NCI-H774 (cell line): Measurements from ENCODE around the gene METTL1.
A peak's percentile ranks its signal among the peaks of the same experiment; 100 is the strongest.

Source experiments
- DNase-seq: peaks from one replicate; lab custom pipeline; 2025; lab: John Stamatoyannopoulos, UW

METTL1 gene

DNA sequence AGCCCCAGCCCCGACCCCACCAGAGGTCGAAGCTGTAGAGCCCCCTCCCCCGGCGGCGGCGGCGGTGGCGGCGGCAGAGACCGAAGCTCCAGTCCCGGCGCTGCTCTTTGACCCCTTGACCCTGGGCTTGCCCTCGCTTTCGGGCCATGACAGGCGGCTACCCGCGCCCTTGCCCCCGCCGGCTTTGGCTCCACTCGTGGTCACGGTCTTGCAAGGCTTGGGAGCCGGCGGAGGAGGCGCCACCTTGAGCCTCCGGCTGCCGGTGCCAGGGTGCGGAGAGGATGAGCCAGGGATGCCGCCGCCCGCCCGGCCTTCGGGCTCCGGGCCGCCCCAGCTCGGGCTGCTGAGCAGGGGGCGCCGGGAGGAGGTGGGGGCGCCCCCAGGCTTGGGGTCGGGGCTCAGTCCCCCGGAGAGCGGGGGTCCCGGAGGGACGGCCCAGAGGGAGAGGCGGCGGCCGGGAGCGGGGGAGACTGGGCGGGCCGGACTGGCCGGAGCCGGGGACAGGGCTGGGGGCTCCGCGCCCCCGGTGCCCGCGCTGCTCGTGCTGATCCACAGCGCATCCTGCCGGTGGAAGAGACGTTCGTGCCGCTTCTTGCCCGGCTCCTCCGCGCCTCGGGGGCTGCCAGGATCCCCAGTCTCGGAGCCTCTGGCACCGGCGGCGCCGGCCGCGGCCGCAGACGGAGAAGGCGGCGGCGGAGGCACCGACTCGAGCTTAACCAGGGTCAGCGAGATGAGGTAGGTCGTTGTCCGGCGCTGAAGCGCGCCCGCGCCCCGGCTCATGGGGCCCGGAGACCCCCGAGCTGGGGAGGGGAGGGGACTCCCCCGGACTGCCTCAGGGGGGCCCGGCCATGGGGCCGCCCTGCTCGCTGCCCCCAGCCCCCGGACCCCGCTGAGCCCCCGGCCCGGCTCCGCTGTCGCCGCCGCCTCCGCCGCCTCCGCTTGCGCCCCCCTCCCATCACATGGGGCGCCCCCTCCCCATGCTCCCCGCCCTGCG lies 34.1 kb downstream of the METTL1 start:
- DNase-seq: no peak

DNA sequence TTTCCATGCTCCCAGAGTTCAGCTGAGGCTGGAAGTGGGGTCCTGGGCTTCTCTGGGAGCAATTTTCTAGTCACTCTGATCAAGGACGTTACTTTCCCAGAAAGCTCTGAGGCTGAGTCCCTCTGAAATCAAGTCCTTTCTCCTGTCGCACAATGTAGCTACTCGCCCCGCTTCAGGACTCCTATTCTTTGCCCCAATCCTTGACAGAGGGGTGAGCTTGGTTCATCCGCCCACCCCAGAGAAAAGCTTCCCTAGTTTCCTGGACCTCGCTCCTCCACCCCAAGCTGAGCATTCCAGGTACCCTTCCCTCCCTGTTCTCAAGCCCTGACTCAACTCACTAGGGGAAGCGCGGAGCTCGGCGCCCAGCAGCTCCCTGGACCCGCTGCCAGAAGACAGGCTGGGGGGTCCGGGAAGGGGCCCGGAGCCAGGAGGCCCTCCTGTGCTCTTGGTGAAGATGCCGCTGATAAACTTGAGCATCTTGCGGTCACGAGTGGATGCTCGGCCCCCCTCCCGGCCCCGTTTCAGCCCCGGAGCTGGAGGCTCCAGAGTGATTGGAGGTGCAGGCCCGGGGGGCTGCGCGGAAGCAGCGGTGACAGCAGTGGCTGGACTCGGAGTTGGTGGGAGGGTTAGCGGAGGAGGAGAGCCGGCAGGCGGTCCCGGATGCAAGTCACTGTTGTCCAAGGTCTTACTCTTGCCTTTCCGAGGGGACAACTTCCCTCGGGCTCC lies 35.0 kb downstream of the METTL1 start:
- no peak for DNase-seq

DNA sequence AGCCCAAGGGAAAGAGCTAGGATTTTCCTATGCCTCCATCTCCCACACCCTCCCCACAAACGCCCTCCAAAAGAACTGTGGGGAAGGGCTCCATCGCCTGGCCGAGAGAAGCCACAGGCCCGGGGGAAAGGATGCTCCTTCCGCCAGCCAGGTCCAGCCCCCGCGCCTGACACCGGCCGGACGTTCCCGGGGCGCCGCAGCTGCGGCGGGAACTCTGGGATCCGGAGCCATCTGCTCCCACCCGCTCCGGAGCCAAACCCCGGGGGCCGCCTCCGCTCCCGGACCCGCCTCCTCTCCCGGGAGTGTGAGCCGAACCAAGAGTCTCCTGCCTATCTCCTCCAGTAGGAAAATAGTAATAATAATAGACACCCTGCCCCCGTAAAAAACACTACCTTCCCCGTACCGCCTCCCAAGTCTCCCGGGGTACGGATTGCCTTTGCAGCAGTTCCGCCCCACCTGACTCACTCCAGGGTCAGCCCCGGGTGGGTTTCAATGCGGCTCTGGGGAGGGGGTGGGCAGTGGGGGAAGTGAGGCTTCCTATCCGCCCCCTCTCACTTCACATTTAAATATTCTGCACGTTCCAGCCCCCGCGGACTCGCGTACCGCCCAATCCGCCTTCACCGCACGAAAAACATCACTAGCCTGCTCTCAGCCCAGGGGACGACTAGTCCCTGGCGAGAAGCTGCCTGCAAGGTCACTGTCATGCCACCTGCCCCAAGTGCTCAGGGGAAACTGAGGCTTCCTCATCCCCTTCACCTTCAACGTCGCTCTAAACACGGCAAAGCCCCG lies 35.8 kb downstream of the METTL1 start:
- no peak for DNase-seq

DNA sequence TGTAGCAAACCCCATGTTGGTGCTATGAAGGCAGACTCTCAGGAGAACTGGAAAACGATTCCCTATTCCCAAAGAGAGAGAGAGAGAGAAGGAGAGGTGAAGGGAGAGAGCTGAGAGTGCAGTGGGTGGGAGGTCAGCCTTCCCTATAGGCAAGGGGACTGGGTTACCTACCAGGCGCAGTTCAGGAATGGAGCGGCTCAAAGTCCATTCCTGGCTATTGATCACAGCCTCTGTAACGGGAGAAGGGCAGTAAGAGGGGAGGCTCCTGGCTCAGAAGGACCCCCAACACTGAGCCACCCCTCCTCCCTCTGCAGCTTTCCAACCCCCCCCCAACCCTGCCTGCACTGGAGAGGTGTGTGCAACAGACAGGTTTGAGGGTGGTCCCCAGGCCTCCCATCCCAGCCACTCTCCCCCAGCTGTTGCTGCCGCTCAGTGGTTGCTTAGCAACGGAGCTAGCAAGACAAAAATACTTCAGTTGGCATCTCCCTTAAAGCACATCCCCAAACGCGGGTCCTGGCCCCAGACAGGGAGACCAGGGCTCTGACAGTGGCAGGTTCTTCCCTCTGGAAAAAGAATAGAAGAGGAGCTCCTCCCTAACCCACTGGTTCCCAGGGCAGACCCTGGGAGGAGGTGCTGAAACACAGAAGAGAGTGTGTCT lies 36.6 kb downstream of the METTL1 start:
- DNase-seq: peak; percentile 32

DNA sequence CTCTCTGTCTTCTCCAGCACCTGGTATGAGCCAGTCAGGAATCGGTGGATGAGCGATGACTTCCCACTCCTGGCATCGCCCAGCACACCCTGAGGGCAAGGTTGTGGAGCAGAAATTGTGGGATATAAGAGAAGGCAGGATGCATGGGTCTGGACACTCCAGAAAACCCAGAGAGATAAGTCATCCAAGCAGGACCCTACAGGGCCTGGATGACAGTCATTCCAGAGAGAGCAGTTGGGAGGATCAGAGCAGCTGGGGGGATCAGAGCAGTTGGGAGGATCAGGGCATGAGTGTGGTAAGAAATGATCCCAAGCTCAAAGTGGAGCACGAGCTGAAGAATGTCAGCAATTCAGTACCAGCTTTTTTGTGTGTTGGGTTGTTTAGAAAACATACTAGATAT lies 37.3 kb downstream of the METTL1 start:
- no peak for DNase-seq

DNA sequence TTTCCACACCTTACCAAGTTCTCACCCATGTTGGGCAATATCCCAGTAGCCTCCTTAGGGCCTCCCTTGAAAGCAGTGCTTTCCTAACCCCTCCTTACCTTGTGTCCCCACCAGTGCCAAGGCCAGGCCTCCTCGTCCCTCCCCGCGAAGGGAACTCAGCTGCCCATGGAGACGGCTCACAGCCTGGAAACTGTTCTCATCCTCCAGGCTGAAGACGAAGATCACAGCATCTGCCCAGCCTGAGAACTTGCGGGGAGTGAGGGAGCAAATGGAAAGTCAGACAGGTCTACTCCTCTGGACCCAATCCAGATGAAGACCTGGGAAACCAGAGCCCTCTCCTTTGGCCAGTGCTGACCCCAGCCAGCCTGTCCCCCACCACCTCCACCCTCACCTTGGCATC lies 38.0 kb downstream of the METTL1 start:
- no peak for DNase-seq

DNA sequence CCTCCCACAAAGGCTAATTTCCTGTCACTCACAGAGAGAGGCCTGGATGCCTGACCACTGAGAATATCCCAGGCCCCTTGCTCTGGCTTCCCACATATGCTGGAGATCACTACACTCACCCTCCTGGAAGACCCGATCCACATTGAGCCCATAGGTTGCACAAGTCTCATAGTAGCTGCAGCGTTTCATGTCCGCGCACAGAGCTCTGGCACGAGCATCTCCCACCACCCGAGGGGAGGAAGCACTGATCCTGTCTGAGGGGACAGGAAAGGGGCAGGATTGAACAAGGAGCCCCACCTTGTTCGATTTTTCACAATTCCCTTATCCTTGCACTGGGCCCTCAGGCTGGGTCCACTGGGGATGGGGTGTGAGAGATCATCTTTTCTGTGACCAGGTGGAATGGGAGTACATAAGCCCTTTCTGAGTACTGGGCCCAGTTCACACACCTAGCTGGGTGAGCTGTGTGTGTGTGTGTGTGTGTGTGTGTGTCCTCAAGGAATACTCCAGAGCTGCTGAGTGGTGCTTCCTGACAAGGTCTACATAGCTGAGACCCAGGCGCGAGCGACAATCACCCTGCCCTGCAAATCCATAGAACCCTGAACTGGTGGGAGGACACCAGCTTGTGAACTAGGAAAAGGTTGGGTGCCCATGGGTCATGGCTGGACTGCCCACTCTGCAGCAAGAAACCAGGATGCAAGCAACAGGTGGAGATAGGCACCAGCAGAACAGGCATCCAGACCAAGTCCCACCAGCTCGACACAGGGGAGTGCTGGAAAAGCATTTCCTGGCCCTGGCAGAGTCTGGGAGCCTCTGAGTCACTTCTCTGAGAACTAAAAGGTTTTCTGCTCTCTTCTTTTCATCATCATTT lies 38.9 kb downstream of the METTL1 start:
- no peak for DNase-seq

DNA sequence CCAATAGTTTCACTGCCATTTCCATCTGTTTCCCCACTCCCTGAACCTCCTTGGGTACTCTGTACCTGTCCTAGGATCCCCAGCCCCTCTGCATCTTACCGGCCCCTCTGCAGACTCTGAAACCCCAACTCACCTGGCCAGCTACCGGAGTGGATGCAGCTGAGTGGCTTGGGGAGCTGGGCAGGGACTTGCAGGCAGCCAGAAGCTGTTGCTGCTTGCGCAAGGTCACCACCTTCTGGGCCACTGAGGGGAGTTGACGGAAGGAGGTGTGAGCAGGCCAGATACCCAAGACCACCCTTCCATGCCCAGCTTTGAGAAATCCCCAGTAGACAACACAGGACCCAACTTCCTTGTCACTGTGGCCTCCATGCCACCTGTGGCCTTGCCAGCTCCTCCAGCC lies 39.6 kb downstream of the METTL1 start:
- DNase-seq: no peak

DNA sequence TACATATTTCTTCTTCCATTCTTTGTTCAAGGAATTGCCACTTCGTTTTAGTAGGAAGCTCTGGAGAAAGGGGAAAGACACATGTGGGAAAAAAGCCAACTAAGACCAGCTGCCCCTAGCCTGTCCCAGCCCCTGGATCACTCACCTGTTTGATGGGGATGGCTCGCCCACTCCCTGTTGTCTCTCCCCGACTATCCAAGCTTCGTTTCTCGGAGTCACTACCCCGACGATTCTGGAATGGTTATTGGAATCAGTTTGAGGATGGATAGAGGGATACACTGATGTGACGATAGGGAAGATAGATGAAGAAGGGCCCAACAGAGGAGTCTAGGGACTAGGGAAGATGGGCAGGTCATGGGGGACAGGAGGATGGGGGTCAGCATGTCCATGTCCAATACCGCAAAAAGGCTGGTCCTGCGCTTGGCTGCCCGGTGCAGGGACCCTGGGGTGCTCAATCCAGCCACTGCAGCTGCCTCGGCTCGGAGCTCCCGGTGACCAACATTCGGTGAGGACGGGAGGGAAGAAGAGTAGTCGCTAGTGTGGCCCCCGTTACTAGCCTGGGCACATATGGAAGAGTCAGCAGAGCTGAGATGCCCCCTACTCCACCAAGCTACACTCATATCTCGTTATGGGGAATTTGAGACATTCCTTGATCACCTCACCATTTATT lies 40.4 kb downstream of the METTL1 start:
- no peak for DNase-seq

DNA sequence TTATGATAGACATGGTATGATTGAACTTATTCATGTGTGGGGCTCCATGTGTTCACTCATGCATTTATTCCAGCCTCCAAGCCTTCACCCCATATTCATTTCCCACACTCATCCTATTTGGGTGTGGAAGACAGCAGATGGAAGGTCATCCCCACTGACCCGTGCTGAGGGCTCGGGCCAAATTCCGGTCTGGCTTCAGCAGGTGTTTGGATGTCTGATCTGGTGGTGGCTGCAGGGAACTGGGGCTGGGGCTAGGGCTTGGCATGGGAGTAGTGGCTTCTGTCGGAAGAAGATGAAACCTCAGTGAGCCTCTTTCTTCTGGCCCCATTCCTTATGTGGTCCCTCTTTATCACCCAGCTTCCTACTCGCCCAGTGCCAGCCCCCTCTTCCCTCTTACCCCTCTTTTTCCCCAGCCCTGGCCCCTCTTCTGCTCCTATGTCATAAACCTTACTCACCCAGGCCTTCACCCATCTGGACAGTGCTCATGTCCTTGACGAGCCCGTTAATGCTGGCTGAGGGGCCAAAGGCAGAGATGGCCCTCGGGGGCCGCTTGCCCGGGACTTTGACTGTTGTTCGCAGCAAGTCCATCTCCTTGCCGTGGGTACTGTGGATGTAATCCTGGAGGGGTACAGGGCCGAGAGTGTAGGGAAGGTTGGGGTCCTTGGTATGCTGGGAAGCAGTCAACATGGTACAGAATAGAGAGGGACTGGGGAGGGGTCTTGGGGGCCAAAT lies 41.4 kb downstream of the METTL1 start:
- DNase-seq: no peak

DNA sequence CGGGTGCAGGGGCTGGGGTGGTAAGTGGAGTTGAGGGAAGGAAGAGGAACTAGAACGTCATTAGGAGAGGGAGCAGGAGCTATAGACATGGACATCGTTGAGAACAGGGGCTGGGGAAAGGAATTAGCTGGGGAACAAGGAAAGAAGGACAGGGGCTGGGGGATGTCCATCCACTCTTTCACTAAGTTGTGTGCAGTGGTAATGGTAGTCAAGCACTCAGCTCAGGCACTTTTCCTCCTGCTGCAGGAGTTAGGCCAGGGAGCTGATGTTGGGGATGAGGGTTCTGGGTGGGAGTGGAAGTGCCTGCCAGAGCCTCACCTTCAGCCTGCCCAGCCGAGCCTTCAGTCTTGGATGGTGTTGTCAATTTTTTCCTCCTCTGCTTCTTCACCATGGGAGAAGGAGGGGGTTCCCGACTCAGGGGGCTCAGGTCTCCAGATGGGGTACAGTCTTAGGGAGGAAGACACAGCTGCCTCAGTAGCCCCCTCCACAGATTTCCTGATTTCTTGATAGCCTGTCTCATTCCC lies 42.5 kb downstream of the METTL1 start:
- no peak for DNase-seq

DNA sequence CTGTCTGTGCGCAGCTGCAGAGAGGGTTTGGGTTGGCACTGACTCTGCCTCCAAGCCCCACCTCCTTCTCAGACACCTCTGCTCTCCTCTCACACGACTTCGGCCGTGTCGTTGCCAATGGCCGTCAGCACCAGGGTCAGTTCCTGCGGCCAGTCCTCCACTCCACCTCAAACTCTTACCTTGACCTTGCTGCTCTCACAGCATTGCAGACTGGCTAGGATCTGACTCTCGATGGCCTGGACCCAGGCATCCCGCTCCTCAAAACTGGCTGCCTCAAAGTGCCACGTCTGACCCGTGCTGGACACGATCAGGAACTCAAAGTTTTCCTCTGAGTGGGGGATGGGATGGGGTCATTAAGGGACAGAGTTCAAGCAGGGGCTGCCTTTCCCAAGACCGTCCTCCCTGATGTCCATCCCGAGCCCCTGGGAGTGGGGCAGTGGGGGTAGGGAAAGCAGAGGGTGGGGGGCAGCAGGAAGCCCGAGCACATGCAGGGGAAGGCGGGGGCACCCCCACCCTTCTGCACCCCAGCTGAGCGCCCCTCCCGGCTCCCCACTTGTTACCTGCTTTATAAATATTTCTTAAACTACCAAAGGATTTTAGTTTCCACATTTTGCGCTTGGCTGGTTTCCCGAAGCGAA lies 44.0 kb downstream of the METTL1 start:
- no peak for DNase-seq

DNA sequence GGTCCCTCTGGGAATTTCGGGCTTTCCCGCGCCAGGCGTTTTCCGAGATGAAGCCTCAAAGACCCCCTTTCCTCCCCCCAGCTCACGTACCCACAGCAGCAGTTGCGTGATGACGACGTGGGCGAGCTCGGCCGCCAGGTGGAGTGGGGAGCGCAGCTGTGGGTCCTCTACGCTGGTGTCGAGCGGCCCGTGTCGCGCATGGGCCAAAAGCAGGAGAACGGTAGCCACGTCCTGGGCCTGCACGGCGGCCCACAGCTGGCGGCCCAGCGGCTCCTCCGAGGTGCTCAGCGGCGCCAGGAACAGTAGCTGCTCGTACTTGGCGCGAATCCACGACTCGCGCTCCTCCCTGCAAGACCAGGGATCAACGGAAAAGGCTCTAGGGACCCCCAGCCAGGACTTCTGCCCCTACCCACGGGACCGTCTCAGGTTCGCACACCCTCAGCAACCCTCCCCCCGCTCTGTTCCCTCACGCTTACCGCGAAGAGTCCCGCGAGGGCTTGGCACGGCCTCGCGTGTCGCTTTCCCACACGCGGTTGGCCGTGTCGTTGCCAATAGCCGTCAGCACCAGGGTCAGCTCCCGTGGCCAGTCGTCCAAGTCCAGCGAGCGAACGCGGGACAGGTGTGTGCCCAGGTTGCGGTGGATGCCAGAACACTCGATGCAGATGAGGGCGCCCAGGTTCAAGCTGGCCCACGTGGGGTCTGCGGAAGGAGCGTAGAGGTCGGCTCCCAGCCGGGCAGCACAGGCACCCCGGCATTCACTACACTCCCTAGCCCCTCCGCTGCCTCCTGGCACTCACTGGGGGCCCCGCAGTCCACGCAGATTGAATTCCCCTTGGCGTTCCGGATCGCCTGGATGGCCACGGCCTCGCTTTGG lies 44.8 kb downstream of the METTL1 start:
- DNase-seq: no peak

DNA sequence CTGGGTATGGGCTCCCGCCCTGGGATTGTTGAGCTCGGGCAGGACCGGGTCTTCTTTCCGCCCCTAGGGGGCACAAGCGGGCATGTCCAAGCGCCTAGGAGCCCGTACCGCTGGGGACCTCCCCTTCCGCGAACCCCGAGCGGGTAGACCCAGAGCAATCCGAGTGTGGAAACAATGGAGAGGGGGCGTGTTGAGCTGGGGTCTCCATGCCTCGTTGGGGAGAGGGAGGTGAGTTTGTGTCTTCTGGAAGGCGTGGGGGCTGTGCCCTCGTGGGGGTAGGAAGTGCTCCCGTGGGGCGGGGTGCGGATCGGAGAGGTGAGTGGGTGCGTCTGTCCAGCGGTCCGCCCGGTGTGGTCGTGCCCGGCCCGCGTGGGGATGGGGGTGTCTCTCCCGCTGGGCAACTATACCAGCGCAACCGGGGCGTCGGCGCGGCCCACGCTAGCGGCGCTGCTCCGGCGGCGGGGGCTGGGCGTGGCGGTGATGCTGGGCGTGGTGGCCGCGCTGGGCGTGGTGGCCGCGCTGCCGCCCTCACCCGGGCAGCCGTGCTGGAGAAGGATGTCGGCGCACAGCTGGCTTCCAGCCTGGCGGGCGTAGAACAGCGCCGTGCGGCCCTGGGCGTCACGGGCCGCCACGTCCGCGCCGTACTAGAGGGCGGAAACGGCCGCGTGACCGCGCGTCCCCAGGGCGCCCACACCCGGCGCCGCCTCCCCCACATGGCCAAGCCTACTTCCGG lies 45.6 kb downstream of the METTL1 start:
- DNase-seq: peak; percentile 82

DNA sequence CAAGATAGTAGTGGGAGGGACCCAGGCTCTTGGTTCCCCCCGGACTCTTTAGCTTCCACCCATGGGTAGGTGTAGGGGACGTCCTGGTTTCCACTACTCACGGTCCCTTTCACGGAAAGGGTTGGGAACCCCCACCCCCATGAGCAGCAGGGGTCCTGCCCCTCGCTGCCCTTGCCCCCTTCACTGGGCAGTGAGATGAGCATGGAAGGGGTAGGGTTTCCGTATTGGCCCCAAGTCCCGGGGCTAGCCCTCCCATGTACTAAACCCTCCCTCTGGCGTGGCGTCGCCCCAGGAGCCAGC lies 46.1 kb downstream of the METTL1 start:
- no peak for DNase-seq

DNA sequence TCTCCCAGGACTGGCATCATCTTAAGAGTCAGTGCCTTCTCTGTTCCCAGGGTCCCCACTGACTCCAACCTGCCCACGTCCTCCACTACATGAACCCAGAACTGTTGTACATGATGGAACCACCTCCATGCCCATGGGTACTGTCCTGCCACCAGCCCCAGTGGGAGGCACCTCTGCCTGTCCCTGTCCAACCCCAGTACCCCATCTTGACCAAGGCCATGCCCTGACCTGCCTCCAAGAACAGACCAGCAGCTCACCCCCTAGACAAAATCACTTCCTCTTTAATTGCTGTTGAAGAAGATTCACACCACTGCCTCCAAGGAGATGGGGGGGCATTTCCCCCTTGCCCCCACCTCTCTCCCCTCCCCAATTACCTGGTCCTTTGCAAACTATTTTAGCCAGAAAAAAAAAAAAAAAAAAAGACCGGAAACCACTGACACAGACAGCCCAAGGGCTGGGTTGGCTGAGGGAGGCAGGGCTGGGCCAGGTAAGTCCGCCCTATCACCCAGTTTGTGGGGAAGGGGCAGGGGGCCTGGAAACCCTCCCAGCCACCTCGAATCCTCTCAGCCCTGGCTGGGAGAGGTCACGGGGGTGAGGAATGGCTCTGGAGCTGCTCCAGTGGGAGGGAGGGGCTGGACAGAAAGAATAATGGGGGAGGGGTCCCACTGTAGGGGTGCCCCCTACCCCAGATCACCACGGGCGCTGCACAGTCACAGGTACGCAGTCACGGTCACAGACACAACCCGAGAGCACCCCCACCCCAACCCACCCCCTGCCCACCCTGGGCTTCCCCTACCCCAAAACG lies 46.8 kb downstream of the METTL1 start:
- DNase-seq: peak; percentile 6
